Mammary epithelial cell (primary cell): ENCODE measurements around the gene C4orf36.

Source experiments
- CTCF ChIP-seq, 2 donors: IDR thresholded peaks in 1 of 2; conservative IDR thresholded peaks in 1 of 2; 2 replicates each; pipeline ENCODE4 v1.5.1; 2011 to 2012; ENCODE audit warnings: inconsistent platforms in 2 of 2, low read length in 2 of 2, mild to moderate bottlenecking in 2 of 2, control low read depth in 1 of 2, low read depth in 1 of 2; ENCODE audit not compliant: insufficient read depth in 1 of 2; ENCODE audit errors: extremely low read depth in 1 of 2
- EZH2 ChIP-seq: IDR thresholded peaks from 2 replicates; pipeline ENCODE4 v1.6.1; 2012; ENCODE audit warnings: low read length, inconsistent platforms, borderline replicate concordance

GRCh38 chr4:86841309-86841708 is 50.9 kb downstream of the C4orf36 start:
- TF ChIP-seq CTCF (conservative IDR thresholded peaks at IDR 0.05 in 1 of 2, IDR thresholded peaks at IDR 0.05 in 1 of 2; ENCODE audit: extremely low read depth in 1 of 2, insufficient read depth in 1 of 2, low read depth in 1 of 2, low read length in 2 of 2), result no peak
- no peak for TF ChIP-seq EZH2
